Measurements from ENCODE around the gene CCNG1. TPM values are rescaled to one million over a fixed set of nuclear protein-coding genes. Genes with fewer than 3 reads are reported as not detected.

CCNG1 gene
- total RNA-seq, 1 donor from 2014 or later: 118 TPM

DNA sequence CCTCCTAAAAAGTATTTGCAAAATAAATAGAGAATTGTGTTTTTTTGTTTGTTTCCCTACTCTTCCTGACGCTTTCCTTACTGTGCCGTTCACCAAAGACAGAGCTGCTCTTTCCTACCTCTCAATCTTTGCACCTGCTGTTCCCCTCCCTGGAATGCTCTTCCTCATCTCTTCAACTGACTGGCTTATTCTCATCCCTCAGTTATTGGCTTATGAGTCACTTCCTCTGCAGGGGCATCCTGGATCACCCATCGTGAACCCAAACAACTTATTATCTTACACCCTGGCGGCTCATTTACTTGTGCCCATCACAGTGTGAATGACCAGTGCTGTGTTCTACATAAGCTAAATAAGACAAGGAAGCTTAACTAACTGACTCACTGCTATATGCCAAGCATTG, 36.1 kb upstream of the CCNG1 start:
- intact Hi-C loops (cut with DNase I): no loop called here
- Histone ChIP-seq H3K36me3 (no peaks in the 10 kb centered on the region), H3K9me3 (no peaks in the 10 kb centered on the region), H3K27me3 (no peaks in the 10 kb centered on the region), H3K27ac (no peak overlapping the region), H3K4me3 (no peak overlapping the region), H3K4me1 (no peaks in the 10 kb centered on the region)
- DNase-seq (no peak), ATAC-seq (no peak)
- no peak for TF ChIP-seq CTCF (IDR thresholded peaks at IDR 0.05)

DNA sequence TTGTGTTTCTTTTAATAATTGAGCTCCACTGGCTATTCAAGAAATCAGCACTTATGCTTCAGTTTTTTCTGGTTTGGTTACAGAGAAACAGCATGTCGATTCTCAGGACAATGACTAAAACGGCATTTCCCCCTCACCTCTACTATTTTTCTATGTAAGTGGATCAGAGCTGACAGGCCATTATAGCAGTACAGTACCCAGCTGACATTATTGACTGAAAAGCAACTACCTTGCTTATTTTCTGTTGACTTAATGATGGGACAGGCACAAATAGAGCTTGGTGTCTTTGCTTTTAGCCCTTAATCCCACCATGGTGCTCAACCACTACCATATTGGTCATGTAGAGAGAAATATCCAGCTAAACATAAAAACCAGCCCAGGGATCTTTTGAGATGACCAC, 35.4 kb upstream of the CCNG1 start:
- no peak for TF ChIP-seq CTCF (IDR thresholded peaks at IDR 0.05)
- DNase-seq (no peak), ATAC-seq (no peak)
- Histone ChIP-seq H3K9me3 (no peaks in the 10 kb centered on the region), H3K36me3 (no peaks in the 10 kb centered on the region), H3K27me3 (no peaks in the 10 kb centered on the region), H3K27ac (no peak overlapping the region), H3K4me1 (no peaks in the 10 kb centered on the region), H3K4me3 (no peak overlapping the region)
- intact Hi-C loops (cut with DNase I): no loop called here

DNA sequence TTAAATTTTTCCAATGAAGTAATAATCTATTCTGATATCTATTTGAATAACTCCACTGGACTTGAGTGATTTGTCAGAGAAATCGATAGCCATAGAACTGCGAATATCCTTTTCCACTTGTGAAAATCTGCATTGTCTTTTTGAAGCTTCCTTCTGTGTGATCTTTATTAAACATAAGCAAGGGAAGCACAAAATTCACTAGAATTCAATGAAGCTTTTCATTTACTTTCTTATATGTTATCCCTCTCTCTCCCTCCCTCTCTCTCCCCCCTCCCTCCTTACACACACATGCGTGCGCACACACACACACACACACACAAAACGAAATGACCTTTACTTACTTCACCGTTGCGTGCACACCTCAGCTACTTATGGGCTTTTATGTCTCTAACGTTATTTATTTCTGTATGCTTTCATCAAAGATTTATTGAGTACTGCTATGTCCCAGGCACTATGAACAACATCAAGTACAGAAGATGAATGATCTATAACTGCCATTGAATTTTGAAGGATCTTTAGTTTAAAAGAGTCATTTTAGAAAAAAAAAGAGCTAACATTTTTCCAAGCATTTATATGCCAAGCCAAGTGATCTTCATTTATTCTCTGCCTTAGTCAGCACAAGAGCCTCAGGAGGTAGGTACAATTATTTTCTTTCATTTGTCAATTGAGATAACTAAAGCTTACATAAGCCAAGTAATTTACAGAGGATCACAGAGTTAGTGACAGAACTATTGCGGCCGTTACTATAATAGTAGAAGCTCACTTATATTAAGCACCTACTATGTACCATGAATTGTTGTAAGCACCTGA, 32.8 kb upstream of the CCNG1 start:
- H3K9me3 ChIP-seq: no peaks in the 10 kb centered on the region
- TF ChIP-seq CTCF (IDR thresholded peaks at IDR 0.05): no peak
- H3K27ac ChIP-seq: no peak overlapping the region
- intact Hi-C loops (cut with DNase I): no loop called here
- no peaks in the 10 kb centered on the region for H3K36me3 ChIP-seq
- DNase-seq: no peak
- peaks cover 7% of the 10 kb centered on the region for H3K4me1 ChIP-seq
- no peak overlapping the region for H3K4me3 ChIP-seq
- ATAC-seq: no peak
- H3K27me3 ChIP-seq: no peaks in the 10 kb centered on the region

GRCh38 chr5:163407034-163407655, 30.2 kb upstream of the CCNG1 start:
- DNase-seq (no peak), ATAC-seq (peak; percentile 43)
- intact Hi-C loops (cut with DNase I): no loop called here

DNA sequence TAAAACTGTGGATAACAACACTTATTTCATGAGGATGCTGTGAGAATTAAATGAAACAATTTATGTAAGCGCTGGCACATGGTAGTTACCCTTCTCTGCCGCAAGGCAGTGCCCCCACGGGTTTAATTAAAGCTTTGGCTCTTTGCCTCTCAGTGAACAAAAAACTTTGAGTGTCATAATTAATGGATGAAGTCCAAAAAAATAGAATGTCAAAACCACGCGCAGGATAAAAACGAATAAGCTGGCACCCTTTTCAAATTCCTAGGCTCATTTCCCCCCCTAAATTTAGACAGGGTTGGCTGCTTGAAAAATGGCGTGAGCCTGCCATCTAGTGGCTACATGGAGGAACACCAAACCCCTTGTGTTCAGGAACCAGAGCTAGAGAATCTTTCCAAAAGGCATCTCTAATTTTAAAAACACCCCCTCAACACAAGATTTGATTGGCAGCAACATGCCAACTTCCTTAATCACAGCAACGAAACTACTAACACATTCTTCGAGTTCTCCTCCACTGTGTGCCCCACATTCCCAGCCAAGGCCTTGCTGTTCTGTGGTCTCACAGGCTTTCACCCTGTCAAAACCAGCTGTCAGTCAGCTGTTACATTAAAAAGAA, 29.0 kb upstream of the CCNG1 start:
- DNase-seq (no peak), ATAC-seq (peak; percentile 91)
- peak; percentile 93 for TF ChIP-seq CTCF (IDR thresholded peaks at IDR 0.05)
- H3K9me3 ChIP-seq: no peaks in the 10 kb centered on the region
- H3K36me3 ChIP-seq: no peaks in the 10 kb centered on the region
- no peaks in the 10 kb centered on the region for H3K27me3 ChIP-seq
- intact Hi-C loops (cut with DNase I): no loop called here
- peaks cover 7% of the 10 kb centered on the region for H3K4me1 ChIP-seq
- no peak overlapping the region for H3K27ac ChIP-seq
- H3K4me3 ChIP-seq: no peak overlapping the region

More at GRCh38 chr5:163407034-163407655, 30.2 kb upstream of the CCNG1 start:
- H3K9me3 ChIP-seq: no peaks in the 10 kb centered on the region
- no peak overlapping the region for H3K4me3 ChIP-seq
- no peak overlapping the region for H3K27ac ChIP-seq
- no peak for TF ChIP-seq CTCF (IDR thresholded peaks at IDR 0.05)
- no peaks in the 10 kb centered on the region for H3K27me3 ChIP-seq
- peaks cover 7% of the 10 kb centered on the region for H3K4me1 ChIP-seq
- no peaks in the 10 kb centered on the region for H3K36me3 ChIP-seq

Measured in upper lobe of right lung (tissue), 1 donor.